Ascending aorta (tissue), 2 donors: ENCODE measurements around the gene ZNF778. TPM values are rescaled to one million over a fixed set of nuclear protein-coding genes. Genes with fewer than 3 reads are reported as not detected.

Experiments
- DNase-seq, 2 donors: peaks; one replicate each; pipeline ENCODE4 v3.0.0-alpha.2; 2019; ENCODE audit warnings: low spot score in 2 of 2
- H3K27ac ChIP-seq, 2 donors: fragments of 200-600 bp; sonication (generic); one replicate each; pipeline ENCODE4 v1.5.1; 2016 to 2017; ENCODE audit warnings: mild to moderate bottlenecking in 1 of 2
- H3K27me3 ChIP-seq: fragments of 200-600 bp; sonication (generic); one replicate; pipeline ENCODE4 v1.5.1; 2017
- H3K36me3 ChIP-seq, 2 donors: fragments of 200-600 bp; sonication (generic); one replicate each; pipeline ENCODE4 v1.5.1; 2016
- H3K4me1 ChIP-seq, 2 donors: fragments of 200-600 bp; sonication (generic); one replicate each; pipeline ENCODE4 v1.5.1; 2016 to 2017; ENCODE audit warnings: mild to moderate bottlenecking in 1 of 2
- H3K4me3 ChIP-seq, 2 donors: fragments of 200-600 bp; sonication (generic); one replicate each; pipeline ENCODE4 v1.5.1; 2016 to 2017; ENCODE audit warnings: mild to moderate bottlenecking in 1 of 2
- H3K9me3 ChIP-seq, 2 donors: fragments of 200-600 bp; sonication (generic); one replicate each; pipeline ENCODE4 v1.5.1; 2016
- CTCF ChIP-seq, 3 experiments: fragments of 200-600 bp in 2 of 3; fragments of 450-650 bp in 1 of 3; sonication (generic) in 2 of 3; IDR thresholded peaks; one replicate each; pipeline ENCODE4 v1.5.1; 2016 to 2019; ENCODE audit warnings: antibody characterized with exemption in 3 of 3, mild to moderate bottlenecking in 1 of 3, moderate library complexity in 1 of 3
- intact Hi-C: fragments of 100-400 bp; cut with DNase I; formaldehyde crosslinking; loops from one replicate; pipeline ENCODE4 v1.15.1; 2023
- total RNA-seq: library from RNA; depleted of rRNA; stranded (reverse); fragments of >200 nt; gene quantifications from one replicate; pipeline ENCODE4 v1.1.0, GENCODE V29; 2016

Gene ZNF778
- total RNA-seq, 1 donor from 2014 or later = 1.5 TPM

- DNase-seq = no peak
- H3K4me3 ChIP-seq = no peak overlapping the region
- intact Hi-C loops = no loop called here
- H3K27me3 ChIP-seq = peaks cover 6% of the 10 kb centered on the region
- H3K36me3 ChIP-seq = no peaks in the 10 kb centered on the region
- H3K27ac ChIP-seq = no peak overlapping the region
- peaks cover 6 to 8% of the 10 kb centered on the region in 2 donors for H3K4me1 ChIP-seq
- H3K9me3 ChIP-seq = no peaks in the 10 kb centered on the region
- TF ChIP-seq CTCF (IDR thresholded peaks at IDR 0.05) = no peak
Observed at GRCh38 chr16:89174877-89175276, 42.6 kb upstream of the ZNF778 start.

- no peaks in the 10 kb centered on the region for H3K9me3 ChIP-seq
- DNase-seq = no peak
- no peaks in the 10 kb centered on the region for H3K36me3 ChIP-seq
- no peak overlapping the region for H3K4me3 ChIP-seq
- intact Hi-C loops = no loop called here
- no peak overlapping the region for H3K27ac ChIP-seq
- no peak for TF ChIP-seq CTCF (IDR thresholded peaks at IDR 0.05)
- H3K27me3 ChIP-seq = peaks cover 5% of the 10 kb centered on the region
- peaks cover 6 to 8% of the 10 kb centered on the region in 2 donors for H3K4me1 ChIP-seq
Observed at GRCh38 chr16:89175280-89176146, 42.0 kb upstream of the ZNF778 start.

GRCh38 chr16:89176147-89176690 is 41.3 kb upstream of the ZNF778 start:
- peaks cover 0 to 2% of the 10 kb centered on the region in 2 donors for H3K4me1 ChIP-seq
- H3K36me3 ChIP-seq = no peaks in the 10 kb centered on the region
- intact Hi-C loops = no loop called here
- no peak overlapping the region for H3K27ac ChIP-seq
- no peaks in the 10 kb centered on the region for H3K27me3 ChIP-seq
- no peak for TF ChIP-seq CTCF (IDR thresholded peaks at IDR 0.05)
- DNase-seq = no peak
- H3K4me3 ChIP-seq = no peak overlapping the region
- H3K9me3 ChIP-seq = no peaks in the 10 kb centered on the region

- H3K27me3 ChIP-seq = no peaks in the 10 kb centered on the region
- intact Hi-C loops = no loop called here
Observed at GRCh38 chr16:89176717-89177116, 40.8 kb upstream of the ZNF778 start.

GRCh38 chr16:89177501-89177900 is 40.0 kb upstream of the ZNF778 start:
- Histone ChIP-seq H3K4me3 (no peak overlapping the region), H3K4me1 (no peaks in the 10 kb centered on the region), H3K27ac (no peak overlapping the region), H3K27me3 (no peaks in the 10 kb centered on the region), H3K36me3 (no peaks in the 10 kb centered on the region), H3K9me3 (no peaks in the 10 kb centered on the region)
- DNase-seq = no peak
- TF ChIP-seq CTCF (IDR thresholded peaks at IDR 0.05) = no peak
- intact Hi-C loops = no loop called here

More at GRCh38 chr16:89176717-89177116, 40.8 kb upstream of the ZNF778 start:
- DNase-seq = no peak
- Histone ChIP-seq H3K4me3 (no peak overlapping the region), H3K9me3 (no peaks in the 10 kb centered on the region), H3K27ac (no peak overlapping the region), H3K4me1 (no peaks in the 10 kb centered on the region), H3K36me3 (no peaks in the 10 kb centered on the region)
- TF ChIP-seq CTCF (IDR thresholded peaks at IDR 0.05) = no peak
